Measurements from ENCODE around the gene TEFM.
"Not testable (repeated sequence)": the region's sequence is repeated elsewhere in the genome, so short reads cannot be mapped to it uniquely, and the experiment has no call there.

Gene TEFM

GRCh38 chr17:30920683-30921543 lies 14.9 kb upstream of the TEFM start:
- no peak for DNase-seq

GRCh38 chr17:30920282-30920681 lies 14.2 kb upstream of the TEFM start:
- DNase-seq: no peak

GRCh38 chr17:30917050-30917449 lies 11.0 kb upstream of the TEFM start:
- no peak for DNase-seq

DNA sequence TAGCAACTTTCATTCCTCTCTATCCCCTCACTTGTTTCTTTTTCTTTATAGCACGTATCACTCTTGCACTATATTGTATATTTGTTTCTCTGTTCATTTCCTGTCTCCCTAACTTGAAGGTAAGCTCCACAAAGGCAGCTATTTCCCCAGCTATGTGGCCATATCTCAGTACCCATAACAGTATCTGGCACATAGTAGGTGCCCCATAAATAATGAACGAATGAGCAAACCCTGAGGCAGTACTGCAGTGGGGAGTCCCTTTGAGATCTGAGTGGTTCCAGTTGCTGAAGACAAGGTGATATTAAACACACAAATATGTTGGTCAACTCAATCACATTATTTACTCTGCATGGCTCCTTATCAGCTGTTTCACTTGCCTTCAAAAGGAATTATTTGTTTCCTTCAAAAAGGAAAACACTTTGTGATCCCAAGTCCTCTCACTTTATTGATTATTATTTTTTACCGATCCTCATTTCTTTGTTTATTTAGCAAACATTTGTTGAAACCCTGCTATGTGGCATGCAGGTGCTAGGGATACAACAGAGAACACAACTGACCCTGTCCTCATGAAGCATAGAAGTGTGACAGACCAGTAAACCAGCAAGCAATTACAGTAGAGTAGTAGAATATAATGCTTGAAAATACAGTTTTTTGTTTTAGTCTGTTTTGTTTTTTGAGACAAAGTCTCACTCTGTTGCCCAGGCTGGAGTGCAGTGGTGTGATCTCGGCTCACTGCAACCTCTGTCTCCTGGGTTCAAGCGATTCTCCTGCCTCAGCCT lies 10.0 kb upstream of the TEFM start:
- no peak for DNase-seq

DNA sequence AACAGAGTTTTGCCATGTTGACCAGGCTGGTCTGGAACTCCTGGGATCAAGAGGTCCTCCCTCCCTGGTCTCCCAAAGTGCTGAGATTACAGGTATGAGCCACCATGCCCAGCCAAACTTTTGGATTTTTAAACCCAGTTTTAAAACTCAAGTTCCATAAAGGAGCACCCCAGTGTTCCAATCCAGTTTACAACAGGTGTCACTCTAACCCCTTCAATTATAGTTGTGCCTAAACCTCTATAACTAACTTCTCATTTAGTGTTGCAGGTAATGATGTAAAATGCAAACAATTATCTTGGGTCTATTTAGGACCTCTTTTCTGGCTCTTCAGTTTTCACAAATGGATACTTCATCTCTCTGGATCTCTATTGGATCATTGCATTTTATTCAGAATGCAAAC lies 7.9 kb upstream of the TEFM start:
- DNase-seq: no peak

- not testable (repeated sequence) for DNase-seq
Observed at GRCh38 chr17:30910151-30910550, 4.1 kb upstream of the TEFM start.

DNA sequence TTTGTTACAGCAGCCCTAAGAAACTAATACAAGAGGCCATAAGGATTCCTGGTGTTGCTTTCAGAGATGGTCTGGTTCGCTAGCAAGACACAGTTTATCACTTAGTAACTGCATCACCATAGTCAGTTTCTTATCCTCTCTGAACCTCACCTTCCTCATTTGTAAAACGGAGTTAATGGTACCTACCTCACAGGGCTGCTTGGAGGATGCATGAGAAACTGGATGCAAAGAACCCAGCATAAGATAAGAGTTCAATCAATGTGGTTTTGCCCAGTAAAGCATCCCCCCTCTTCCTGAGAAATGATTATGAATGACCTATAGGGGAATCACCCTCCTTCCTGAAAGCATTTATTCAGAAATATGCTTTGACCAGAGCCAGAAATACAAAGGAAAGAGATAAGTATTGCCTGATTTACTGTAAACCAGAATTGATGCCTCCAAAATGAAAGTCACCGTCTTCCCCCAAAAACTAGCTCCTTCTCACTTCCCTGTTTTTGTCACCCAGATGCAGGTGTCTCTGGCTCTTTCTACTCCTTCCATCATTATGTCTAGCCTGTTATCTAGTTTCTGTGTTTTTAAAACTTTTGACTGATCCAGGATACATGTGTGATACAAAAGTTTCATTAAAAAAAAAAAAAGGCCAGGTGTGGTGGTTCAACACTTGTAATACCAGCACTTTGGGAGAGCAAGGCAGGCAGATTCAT lies 2.8 kb upstream of the TEFM start:
- DNase-seq: no peak

GRCh38 chr17:30905742-30906100 lies 317 bp downstream of the TEFM start:
- DNase-seq: no peak

GRCh38 chr17:30897311-30897710 lies 8.7 kb downstream of the TEFM start:
- no peak for DNase-seq

DNA sequence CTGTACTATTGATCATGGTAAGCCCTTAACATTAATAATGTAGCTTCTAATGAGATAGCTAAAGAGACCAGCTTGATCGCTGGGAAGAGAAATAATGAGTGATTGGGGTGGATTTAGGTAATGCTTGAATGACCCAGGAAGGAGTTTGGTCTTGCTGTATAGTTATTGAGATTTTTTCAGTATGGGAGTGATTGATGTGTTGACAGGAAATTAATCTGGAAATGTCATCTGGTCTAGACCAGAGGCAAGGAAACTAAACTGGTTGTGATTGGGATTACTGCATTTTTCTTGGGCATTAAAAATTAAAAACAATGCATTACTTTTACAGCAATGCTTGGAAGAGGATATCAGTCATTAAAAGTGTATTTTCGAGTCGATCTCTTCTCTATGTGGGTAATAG lies 11.8 kb downstream of the TEFM start:
- no peak for DNase-seq

DNA sequence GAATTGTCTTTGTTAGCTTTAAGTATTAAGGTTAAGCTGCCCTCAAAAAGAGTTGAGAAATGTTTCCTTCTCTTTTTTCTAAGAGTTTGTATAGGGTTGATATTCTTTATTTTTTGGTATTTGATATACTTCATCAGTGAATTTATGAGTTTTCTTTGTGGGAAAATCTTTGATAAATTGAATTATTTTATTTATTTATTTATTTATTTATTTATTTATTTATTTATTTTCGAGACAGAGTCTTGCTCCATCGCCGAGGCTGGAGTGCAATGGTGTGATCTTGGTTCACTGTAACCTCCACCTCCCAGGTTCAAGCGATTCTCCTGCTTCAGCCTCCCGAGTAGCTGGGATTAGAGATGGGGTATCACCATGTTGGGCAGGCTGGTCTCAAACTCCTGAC lies 19.9 kb downstream of the TEFM start:
- DNase-seq: no peak

GRCh38 chr17:30869005-30869404 lies 37.0 kb downstream of the TEFM start:
- no peak for DNase-seq

DNA sequence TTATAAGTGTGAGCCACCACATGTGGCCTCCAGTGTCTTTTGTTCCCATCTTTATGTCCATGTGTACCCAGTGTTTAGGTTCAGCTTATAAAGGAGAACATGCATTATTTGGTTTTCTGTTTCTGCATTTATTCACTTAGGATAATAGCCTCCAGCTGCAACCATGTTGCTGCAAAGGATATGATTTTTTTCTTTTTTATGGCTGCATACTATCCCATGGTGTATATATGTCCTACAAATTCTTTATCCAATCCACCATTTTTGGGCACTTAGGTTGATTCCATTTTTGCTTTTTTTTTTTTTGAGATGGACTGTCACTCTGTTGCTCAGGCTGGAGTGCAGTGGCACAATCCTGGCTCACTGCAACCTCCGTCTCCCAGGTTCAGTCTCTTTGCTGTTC lies 41.4 kb downstream of the TEFM start:
- DNase-seq: no peak

- no peak for DNase-seq
Observed at GRCh38 chr17:30858556-30859250, 47.3 kb downstream of the TEFM start.

DNA sequence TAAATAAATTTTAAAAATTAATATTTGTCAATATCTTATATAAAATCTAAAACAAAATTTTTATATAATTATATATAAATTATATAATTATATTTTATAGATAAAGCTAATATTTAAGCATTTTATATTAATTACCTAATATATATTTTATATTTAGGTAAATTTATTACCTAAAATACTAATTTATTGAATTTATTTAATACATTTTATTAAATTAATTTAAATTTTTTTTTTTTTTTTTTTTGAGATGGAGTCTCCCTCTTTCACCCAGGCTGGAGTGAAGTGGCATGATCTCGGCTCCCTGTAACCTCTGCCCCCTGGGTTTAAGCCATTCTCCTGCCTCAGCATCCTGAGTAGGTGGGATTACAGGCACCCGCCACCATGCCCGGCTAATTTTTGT lies 51.9 kb downstream of the TEFM start:
- DNase-seq: no peak
